Measurements from ENCODE around the gene USP20. TPM values are rescaled to one million over a fixed set of nuclear protein-coding genes. Genes with fewer than 3 reads are reported as not detected.

USP20 gene
- polyA plus RNA-seq, 3 donors, result 12.7 to 15.9 (median 15.7) TPM

GRCh38 chr9:129848712-129849441 is 13.6 kb downstream of the USP20 start:
- WGBS, 3 donors, result 75 to 88% (median 80%) methylated on average over 4 of the region's 4 CpGs
- no peak overlapping the region for H3K27ac ChIP-seq (ENCODE audit: low read depth, low read length)

- WGBS, 3 donors, result 77 to 81% (median 80%) methylated on average over 6 of the region's 6 CpGs
- H3K27ac ChIP-seq (ENCODE audit: low read depth, low read length), result no peak overlapping the region
Observed at GRCh38 chr9:129849901-129850300, 14.6 kb downstream of the USP20 start.

DNA sequence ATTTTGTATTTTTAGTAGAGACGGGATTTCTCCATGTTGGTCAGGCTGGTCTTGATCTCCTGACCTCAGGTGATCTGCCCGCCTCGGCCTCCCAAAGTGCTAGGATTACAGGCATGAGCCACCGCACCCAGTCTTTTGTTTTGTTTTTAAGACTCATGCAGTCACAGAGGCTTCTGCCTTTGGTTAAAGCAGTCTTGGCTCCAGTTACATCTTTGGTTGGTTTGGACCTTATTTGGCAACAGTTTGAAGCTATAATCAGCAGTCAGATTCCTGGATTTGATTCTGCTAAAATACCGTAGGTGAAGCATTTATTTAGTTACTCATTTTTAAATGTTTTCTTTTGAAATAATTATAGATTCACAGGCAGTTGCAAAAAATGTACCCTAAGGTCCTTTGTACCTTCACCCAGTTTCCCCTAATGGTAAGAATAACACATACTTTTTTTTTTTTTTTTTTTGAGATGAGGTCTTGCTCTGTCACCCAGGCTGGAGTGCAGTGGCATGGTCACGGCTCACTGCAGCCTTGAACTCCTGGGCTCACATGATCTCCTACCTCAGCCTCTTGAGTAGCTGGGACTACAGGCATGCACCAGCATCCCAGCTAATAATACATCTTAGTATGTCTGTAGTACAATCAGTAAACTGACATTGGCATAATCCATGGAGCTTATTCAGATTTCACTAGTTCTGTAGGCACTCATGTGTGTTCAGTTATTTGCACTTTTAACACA is 15.7 kb downstream of the USP20 start:
- H3K27ac ChIP-seq (ENCODE audit: low read depth, low read length), result no peak overlapping the region
- 76 to 89% (median 88%) methylated on average over 6 of the region's 6 CpGs for WGBS, 3 donors

- no peak overlapping the region for H3K27ac ChIP-seq (ENCODE audit: low read depth, low read length)
- 68 to 84% (median 75%) methylated on average over 5 of the region's 5 CpGs for WGBS, 3 donors
Observed at GRCh38 chr9:129851821-129852220, 16.6 kb downstream of the USP20 start.

- H3K27ac ChIP-seq (ENCODE audit: low read depth, low read length), result no peak overlapping the region
Observed at GRCh38 chr9:129852579-129852978, 17.3 kb downstream of the USP20 start.

DNA sequence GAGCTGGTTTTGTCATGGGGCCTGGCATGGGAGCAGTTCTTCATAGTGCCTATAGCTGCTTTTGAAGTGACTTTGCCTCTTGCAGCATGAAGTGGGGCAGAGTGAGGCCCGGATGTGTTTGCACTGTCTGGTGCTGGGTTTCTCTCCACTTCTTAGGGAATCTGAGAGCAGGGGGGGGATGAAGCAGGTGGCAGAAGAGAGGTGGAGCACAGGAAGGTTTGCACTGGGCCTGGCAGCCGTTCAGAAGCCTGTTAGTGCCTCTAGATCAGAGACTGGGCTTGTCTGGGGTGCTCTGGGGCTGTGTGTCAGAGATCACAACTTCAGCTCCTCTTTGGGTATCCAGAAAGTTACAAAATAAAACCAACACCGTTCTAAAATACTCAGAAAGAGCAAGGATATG is 18.4 kb downstream of the USP20 start:
- no peak overlapping the region for H3K27ac ChIP-seq (ENCODE audit: low read depth, low read length)
- 48 to 71% (median 50%) methylated on average over 3 of the region's 3 CpGs for WGBS, 3 donors

More at GRCh38 chr9:129852579-129852978, 17.3 kb downstream of the USP20 start:
- WGBS, 3 donors, result 58 to 83% (median 62%) methylated on average over 5 of the region's 5 CpGs

DNA sequence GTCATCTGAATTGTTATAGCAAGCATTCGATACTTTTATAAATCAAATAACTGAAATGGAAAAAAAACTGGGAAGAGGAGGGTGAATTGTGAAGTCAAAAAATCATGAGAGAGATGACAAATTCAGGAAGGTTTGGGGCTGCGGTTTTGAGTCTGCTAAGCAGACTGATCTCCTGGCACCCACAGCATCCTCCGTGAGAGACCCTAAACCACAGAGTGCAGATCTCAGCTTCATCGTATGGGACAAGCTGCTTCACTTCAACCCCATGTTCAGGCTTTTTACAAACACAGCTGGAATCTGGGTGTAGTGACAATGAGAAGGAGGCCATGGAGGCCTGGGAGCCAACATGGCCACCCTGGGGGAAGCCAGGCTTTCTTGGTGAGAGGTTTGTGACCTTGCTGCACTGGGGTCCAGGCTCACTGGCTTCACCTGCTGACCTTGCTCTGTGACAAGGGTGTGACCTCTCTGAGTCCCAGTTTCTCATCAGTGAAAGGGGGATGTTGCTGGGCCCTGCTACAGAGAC is 19.4 kb downstream of the USP20 start:
- H3K27ac ChIP-seq (ENCODE audit: low read depth, low read length), result no peak overlapping the region
- 88 to 94% (median 90%) methylated on average over 4 of the region's 4 CpGs for WGBS, 3 donors

DNA sequence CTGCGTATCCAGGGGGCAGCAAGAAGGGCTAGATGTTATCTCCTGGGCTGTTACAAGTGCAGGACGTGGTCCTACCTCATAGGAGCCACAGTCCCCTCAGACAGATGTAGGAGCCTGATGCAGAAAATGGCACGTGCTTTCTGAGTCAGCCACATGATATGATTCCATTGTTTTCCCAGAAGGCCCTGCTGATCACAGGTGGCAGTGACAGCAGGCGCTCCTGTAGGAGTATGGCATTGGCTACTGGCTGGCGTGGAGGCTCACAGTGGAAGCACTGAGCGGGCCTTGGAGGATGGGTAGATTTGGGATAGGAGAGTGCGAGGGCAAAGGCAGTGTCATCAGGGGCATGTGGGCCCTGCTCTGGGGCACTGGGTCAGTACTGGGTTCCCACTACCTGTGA is 21.9 kb downstream of the USP20 start:
- H3K27ac ChIP-seq (ENCODE audit: low read depth, low read length), result no peak overlapping the region
- WGBS, 3 donors, result 89 to 92% (median 90%) methylated on average over 7 of the region's 7 CpGs

GRCh38 chr9:129858167-129858962 is 23.1 kb downstream of the USP20 start:
- no peak overlapping the region for H3K27ac ChIP-seq (ENCODE audit: low read depth, low read length)
- WGBS, 3 donors, result 87 to 93% (median 88%) methylated on average over 11 of the region's 11 CpGs

DNA sequence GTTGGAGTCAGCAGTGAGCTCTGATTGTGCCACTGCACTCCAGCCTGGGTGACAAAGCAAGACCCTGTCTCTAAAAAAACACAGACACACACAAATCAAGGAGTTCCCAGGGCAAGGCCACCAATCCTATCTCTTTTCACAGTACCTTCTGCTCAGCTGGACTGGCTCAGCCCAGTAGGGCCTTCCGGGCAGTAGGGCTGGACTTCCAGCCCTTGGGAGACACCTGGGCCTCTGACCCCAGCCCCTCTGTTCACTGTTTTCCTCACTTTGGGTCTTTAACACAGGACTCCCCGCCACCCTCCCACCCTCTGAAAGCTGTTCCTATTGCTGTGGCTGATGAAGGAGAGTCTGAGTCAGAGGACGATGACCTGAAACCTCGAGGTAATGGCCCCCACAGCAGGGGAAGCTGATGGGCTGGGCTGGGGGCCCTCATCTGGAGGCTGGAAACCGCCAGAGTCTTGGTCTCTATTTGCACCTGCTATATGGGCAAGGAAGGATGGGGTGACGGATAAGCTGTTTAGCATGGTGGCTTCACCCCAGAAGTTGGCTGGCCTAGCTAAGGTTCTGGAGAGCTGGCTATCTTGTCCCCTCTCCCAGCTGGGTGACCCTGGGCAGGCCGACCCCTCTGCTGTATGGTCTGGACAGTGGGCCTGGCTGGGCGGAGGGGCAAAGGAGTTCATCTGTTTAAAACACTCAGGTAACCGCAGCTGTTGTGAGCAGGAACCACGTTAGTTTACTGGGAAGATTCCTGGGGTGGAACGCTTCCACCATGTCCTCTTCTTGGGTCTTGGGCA is 25.6 kb downstream of the USP20 start:
- WGBS, 3 donors, result 68 to 81% (median 71%) methylated on average over 11 of the region's 11 CpGs
- H3K27ac ChIP-seq (ENCODE audit: low read depth, low read length), result no peak overlapping the region

- 79 to 91% (median 79%) methylated on average over 12 of the region's 12 CpGs for WGBS, 3 donors
- H3K27ac ChIP-seq (ENCODE audit: low read depth, low read length), result no peak overlapping the region
Observed at GRCh38 chr9:129861447-129861827, 26.2 kb downstream of the USP20 start.

DNA sequence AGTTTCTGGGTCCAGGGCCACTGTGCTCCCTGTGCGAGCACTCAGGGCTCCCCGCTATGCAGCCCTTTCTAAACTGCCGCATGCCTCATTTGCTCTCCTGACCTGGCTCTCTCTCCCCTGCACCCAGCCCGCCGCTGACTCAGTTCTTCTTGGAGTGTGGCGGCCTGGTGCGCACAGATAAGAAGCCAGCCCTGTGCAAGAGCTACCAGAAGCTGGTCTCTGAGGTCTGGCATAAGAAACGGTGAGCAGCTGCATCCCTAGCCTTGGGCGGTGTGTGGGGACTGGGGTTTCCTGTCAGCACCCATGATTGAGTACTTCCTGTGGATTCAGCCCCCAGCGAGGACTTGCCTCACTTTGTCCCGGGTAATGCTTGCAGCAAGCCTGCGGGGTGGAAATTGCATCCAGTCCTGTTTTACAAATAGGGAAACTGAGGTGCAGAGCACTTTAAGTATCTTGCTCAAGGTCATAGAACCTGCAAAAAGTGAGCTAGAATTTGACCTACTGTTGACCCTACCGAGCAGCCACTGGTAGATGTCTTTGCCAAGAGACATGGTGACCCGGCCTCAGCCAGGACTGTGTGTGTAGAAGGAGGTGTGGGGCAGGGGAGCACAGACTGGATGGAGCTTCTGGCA is 27.9 kb downstream of the USP20 start:
- no peak overlapping the region for H3K27ac ChIP-seq (ENCODE audit: low read depth, low read length)

GRCh38 chr9:129864991-129865647 is 29.9 kb downstream of the USP20 start:
- no peak overlapping the region for H3K27ac ChIP-seq (ENCODE audit: low read depth, low read length)
- 57 to 75% (median 62%) methylated on average over 11 of the region's 11 CpGs for WGBS, 3 donors

More for the DNA sequence above, 27.9 kb downstream of the USP20 start:
- 37 to 74% (median 47%) methylated on average over 14 of the region's 14 CpGs for WGBS, 3 donors

GRCh38 chr9:129865668-129866320 is 30.5 kb downstream of the USP20 start:
- H3K27ac ChIP-seq (ENCODE audit: low read depth, low read length), result no peak overlapping the region
- WGBS, 3 donors, result 70 to 87% (median 73%) methylated on average over 14 of the region's 14 CpGs

DNA sequence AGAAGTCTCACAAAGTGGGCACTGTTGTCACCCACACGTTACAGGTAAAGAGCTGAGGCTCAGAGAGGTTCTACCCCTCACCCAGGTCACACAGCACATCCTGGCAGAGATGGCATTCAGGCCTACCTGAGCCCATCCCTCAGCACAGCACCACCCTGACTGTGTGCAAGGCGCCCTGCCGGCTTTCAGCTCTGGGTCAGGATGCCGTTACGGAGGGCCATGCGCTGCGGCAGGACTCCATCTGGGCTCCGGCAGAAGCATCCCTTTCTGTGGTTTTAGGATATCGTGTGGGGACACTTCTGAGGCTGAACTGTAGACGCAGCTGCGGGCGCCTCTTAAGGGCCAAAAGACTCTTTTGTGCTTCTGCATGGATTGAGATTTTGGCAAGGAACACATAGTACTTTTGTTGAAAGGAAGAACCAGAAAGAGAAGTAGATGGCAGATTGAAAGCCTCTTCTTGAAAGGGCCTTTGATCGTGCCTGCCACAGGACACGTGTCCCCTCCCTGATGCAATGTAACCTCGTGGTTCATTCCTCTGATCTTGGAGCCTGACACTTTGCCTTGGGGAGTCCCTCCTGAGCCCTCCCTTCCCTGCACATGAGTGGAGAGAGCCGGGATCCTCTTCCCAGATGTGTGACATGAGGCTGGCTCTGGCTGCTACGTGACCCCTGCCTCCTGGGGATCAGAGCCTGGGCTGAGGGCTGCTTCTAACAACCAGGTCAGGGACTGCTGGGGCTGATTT is 31.3 kb downstream of the USP20 start:
- 67 to 83% (median 73%) methylated on average over 17 of the region's 17 CpGs for WGBS, 3 donors
- H3K27ac ChIP-seq (ENCODE audit: low read depth, low read length), result no peak overlapping the region
